PFSK-1 (cell line): ENCODE data around the gene PHC2.

Experiments
- POLR2AphosphoS5 ChIP-seq: IDR thresholded peaks from 2 replicates; pipeline ENCODE4 v1.6.1; 2012; ENCODE audit warnings: low read depth, mild to moderate bottlenecking, control low read depth, low read length, moderate library complexity
- REST ChIP-seq, 2 experiments: IDR thresholded peaks; 2 replicates each; pipeline versions ENCODE4 v1.6.1 to v1.8.0; 2011 to 2012; ENCODE audit warnings: low read depth in 2 of 2, low read length in 2 of 2, control low read depth in 1 of 2, inconsistent platforms in 1 of 2, mild to moderate bottlenecking in 1 of 2, moderate library complexity in 1 of 2; ENCODE audit not compliant: insufficient read depth in 1 of 2
- SIN3A ChIP-seq: IDR thresholded peaks from 2 replicates; pipeline ENCODE4 v1.6.1; 2012; ENCODE audit warnings: mild to moderate bottlenecking, low read length, moderate library complexity, borderline replicate concordance; ENCODE audit not compliant: insufficient read depth
- TAF1 ChIP-seq: IDR thresholded peaks from 2 replicates; pipeline ENCODE4 v1.6.1; 2012; ENCODE audit warnings: low read length, control low read depth, borderline replicate concordance; ENCODE audit not compliant: insufficient read depth

- TF ChIP-seq POLR2AphosphoS5 (no peak), TAF1 (no peak), REST (IDR thresholded peaks at IDR 0.05; ENCODE audit: insufficient read depth in 1 of 2, low read depth in 2 of 2, low read length in 2 of 2) (no peak), SIN3A (no peak)
These were observed 67.9 kb downstream of the PHC2 start for GRCh38 chr1:33363021-33363420.
